Subcutaneous adipose tissue (tissue), 4 donors: ENCODE measurements around the gene PCDHB2. TPM values are rescaled to one million over a fixed set of nuclear protein-coding genes. Genes with fewer than 3 reads are reported as not detected.

Experiments used
- CTCF ChIP-seq: fragments of 450-650 bp; IDR thresholded peaks from one replicate; pipeline ENCODE4 v1.5.1; 2016; ENCODE audit warnings: low read depth, mild to moderate bottlenecking, control low read depth, antibody characterized with exemption, moderate library complexity
- total RNA-seq, 4 donors: library from RNA; depleted of rRNA; stranded (reverse); fragments of >200 nt; gene quantifications; one replicate each; pipeline ENCODE4 v1.1.0, GENCODE V29; 2016

The PCDHB2 gene
- total RNA-seq, 4 donors from 2014 or later = 1.8 to 3.2 (median 2.1) TPM

GRCh38 chr5:141100243-141100805 is 5.9 kb downstream of the PCDHB2 start, which contains the start of gene PCDHB3:
TSS of gene PCDHB3 (plus strand) at chr5:141100473. CDS start at chr5:141100650, 177 bp downstream.
- no peak for TF ChIP-seq CTCF

- no peak for TF ChIP-seq CTCF
These were observed 6.6 kb downstream of the PCDHB2 start for GRCh38 chr5:141101059-141101458.

- no peak for TF ChIP-seq CTCF
These were observed 10.9 kb downstream of the PCDHB2 start for GRCh38 chr5:141105350-141105749.

GRCh38 chr5:141119250-141119649 is 24.8 kb downstream of the PCDHB2 start:
- no peak for TF ChIP-seq CTCF

- TF ChIP-seq CTCF = no peak
These were observed 27.1 kb downstream of the PCDHB2 start, which contains the start of gene PCDHB4 for GRCh38 chr5:141121563-141121962. TSS of gene PCDHB4 (plus strand) at chr5:141121818. CDS start at chr5:141121999, 181 bp downstream.

- no peak for TF ChIP-seq CTCF
These were observed 27.6 kb downstream of the PCDHB2 start for GRCh38 chr5:141121985-141122384.

GRCh38 chr5:141127305-141127704 is 32.9 kb downstream of the PCDHB2 start:
- TF ChIP-seq CTCF = no peak
